ENCODE measurements around the gene AKAP6.

Gene AKAP6

GRCh38 chr14:32692441-32692840 is 363.3 kb downstream of the AKAP6 start:
- Histone ChIP-seq H3K4me1 (ENCODE audit: control insufficient read depth, insufficient read depth, low read length, poor library complexity, severe bottlenecking) (no peaks in the 10 kb centered on the region), H3K27ac (ENCODE audit: low read depth, low read length, severe bottlenecking) (no peak overlapping the region)
- WGBS, 2 experiments (ENCODE audit: insufficient coverage in 2 of 2), result 100% methylated on average over 1 of the region's 2 CpGs; no CpG with 5 or more reads in 1 of the 2 experiments

GRCh38 chr14:32693114-32693513 is 364.0 kb downstream of the AKAP6 start:
- Histone ChIP-seq H3K4me3 (ENCODE audit: extremely low read depth, insufficient read depth, low read length, poor library complexity, severe bottlenecking) (no peak overlapping the region), H3K36me3 (ENCODE audit: control insufficient read depth, insufficient read depth, low read length) (no peaks in the 10 kb centered on the region), H3K9me3 (ENCODE audit: control insufficient read depth, low read length) (no peaks in the 10 kb centered on the region), H3K27ac (ENCODE audit: low read depth, low read length, severe bottlenecking) (no peak overlapping the region), H3K4me1 (ENCODE audit: control insufficient read depth, insufficient read depth, low read length, poor library complexity, severe bottlenecking) (no peaks in the 10 kb centered on the region)
- WGBS, 2 experiments (ENCODE audit: insufficient coverage in 2 of 2), result 83% methylated on average over 1 to 2 of the region's 3 CpGs

More at GRCh38 chr14:32692441-32692840, 363.3 kb downstream of the AKAP6 start:
- H3K9me3 ChIP-seq (ENCODE audit: control insufficient read depth, low read length), result no peaks in the 10 kb centered on the region
- no peaks in the 10 kb centered on the region for H3K36me3 ChIP-seq (ENCODE audit: control insufficient read depth, insufficient read depth, low read length)
- no peak overlapping the region for H3K4me3 ChIP-seq (ENCODE audit: extremely low read depth, insufficient read depth, low read length, poor library complexity, severe bottlenecking)

GRCh38 chr14:32694795-32695449 is 365.8 kb downstream of the AKAP6 start:
- Histone ChIP-seq H3K4me3 (ENCODE audit: extremely low read depth, insufficient read depth, low read length, poor library complexity, severe bottlenecking) (no peak overlapping the region), H3K9me3 (ENCODE audit: control insufficient read depth, low read length) (no peaks in the 10 kb centered on the region), H3K4me1 (ENCODE audit: control insufficient read depth, insufficient read depth, low read length, poor library complexity, severe bottlenecking) (no peaks in the 10 kb centered on the region), H3K27ac (ENCODE audit: low read depth, low read length, severe bottlenecking) (no peak overlapping the region), H3K36me3 (ENCODE audit: control insufficient read depth, insufficient read depth, low read length) (no peaks in the 10 kb centered on the region)
- WGBS, 2 experiments (ENCODE audit: insufficient coverage in 2 of 2), result no CpG with 5 or more reads among the region's 3 CpGs

DNA sequence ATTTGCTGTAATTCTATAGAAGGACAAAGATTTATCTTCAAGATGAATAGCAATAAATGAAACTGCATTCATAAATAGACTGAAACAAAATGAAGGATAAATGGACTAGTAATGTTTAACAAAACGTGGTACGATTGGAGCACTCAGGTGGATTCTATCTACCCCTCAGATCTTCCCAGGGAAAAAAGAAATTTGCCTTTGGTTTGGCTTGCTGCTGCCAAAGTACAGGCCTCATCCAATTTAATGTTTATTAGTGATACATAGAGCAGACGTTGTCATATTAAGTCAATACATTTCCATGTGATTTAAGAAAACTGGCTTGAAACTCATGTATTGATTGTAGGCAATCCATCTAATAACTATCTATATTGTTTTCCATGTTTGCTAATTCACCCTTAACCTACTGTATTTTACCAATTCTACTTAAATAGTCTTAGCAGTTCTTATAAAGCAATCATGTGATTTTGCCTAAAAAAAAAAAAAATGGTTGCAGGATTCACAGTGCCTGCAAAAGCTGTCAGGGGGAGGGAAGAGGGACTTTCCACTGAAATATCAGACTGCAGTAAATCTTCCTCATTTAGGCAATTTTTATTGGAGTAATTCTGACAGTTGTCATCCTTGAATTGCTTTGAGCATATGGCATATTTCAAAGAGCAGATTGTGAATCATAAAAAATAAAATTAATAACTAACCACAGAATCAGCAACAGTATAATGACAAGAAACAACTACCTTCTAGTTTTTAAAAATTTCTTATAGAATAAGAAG is 367.4 kb downstream of the AKAP6 start:
- no peaks in the 10 kb centered on the region for H3K9me3 ChIP-seq (ENCODE audit: control insufficient read depth, low read length)
- H3K27ac ChIP-seq (ENCODE audit: low read depth, low read length, severe bottlenecking), result no peak overlapping the region
- H3K4me3 ChIP-seq (ENCODE audit: extremely low read depth, insufficient read depth, low read length, poor library complexity, severe bottlenecking), result no peak overlapping the region
- no peaks in the 10 kb centered on the region for H3K4me1 ChIP-seq (ENCODE audit: control insufficient read depth, insufficient read depth, low read length, poor library complexity, severe bottlenecking)
- no CpG with 5 or more reads among the region's 3 CpGs for WGBS, 2 experiments (ENCODE audit: insufficient coverage in 2 of 2)
- H3K36me3 ChIP-seq (ENCODE audit: control insufficient read depth, insufficient read depth, low read length), result no peaks in the 10 kb centered on the region

DNA sequence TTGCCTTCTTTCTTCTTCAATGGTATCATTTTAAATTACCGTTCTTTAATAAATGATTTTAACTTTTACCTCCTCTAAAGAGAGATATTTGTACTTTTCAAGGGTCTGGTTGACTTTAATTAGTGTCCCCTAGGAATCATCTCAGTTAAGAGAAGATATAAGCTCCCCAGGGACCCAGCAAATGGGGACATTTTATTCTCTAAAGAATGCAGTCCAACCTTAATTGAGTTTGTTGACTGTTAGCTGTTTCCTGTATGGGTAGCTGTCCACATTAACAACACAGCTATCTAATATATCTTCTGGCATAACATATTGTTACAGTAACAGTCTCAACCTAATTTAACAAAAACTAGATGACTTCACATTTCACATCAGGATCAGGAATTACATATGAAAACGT is 368.0 kb downstream of the AKAP6 start:
- Histone ChIP-seq H3K27ac (ENCODE audit: low read depth, low read length, severe bottlenecking) (no peak overlapping the region), H3K9me3 (ENCODE audit: control insufficient read depth, low read length) (no peaks in the 10 kb centered on the region), H3K4me3 (ENCODE audit: extremely low read depth, insufficient read depth, low read length, poor library complexity, severe bottlenecking) (no peak overlapping the region), H3K36me3 (ENCODE audit: control insufficient read depth, insufficient read depth, low read length) (no peaks in the 10 kb centered on the region), H3K4me1 (ENCODE audit: control insufficient read depth, insufficient read depth, low read length, poor library complexity, severe bottlenecking) (no peaks in the 10 kb centered on the region)
- no CpG with 5 or more reads among the region's 2 CpGs for WGBS, 2 experiments (ENCODE audit: insufficient coverage in 2 of 2)

DNA sequence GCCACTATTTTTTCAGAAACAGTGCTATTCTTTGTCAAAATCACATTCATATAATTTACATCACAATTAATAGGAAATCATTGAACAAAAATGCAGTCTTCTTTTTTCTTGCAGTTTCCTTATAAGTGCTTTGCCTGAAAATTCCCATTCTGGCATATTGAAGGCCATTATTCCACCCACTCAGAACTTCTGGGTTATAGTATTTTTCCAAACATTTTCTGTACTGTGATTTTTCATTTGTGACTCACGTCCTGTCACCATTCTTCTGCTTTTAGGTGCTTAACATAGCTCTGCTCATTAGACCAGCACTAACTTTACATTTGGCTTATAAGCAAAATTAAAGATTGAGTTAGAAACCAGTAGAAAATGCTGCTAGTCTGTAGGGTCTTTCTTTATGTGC is 368.6 kb downstream of the AKAP6 start:
- Histone ChIP-seq H3K27ac (ENCODE audit: low read depth, low read length, severe bottlenecking) (no peak overlapping the region), H3K9me3 (ENCODE audit: control insufficient read depth, low read length) (no peaks in the 10 kb centered on the region), H3K4me3 (ENCODE audit: extremely low read depth, insufficient read depth, low read length, poor library complexity, severe bottlenecking) (no peak overlapping the region), H3K36me3 (ENCODE audit: control insufficient read depth, insufficient read depth, low read length) (no peaks in the 10 kb centered on the region), H3K4me1 (ENCODE audit: control insufficient read depth, insufficient read depth, low read length, poor library complexity, severe bottlenecking) (peaks cover under 1% of the 10 kb centered on the region)
- WGBS, 2 experiments (ENCODE audit: insufficient coverage in 2 of 2), result 100% methylated on average over 1 of the region's 1 CpG; no CpG with 5 or more reads in 1 of the 2 experiments

DNA sequence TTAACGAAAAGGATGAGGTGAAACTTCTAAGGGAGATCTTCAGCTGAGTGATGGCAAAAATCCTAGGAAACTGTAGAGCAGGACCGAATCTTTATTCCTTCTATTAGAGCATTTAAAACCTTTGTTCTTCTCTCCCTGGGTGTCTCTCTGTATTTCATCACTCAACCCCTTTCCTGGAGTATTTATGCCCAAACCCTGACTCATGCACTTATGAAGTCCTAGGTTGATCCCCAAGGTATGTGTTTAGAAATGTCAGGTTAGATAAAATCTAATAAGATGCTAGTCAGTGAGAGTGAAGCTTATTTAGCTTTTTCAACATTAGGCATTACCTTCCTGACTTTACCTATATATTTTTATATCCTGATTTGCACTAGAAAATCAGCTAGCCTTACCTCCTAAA is 369.7 kb downstream of the AKAP6 start:
- WGBS, 2 experiments (ENCODE audit: insufficient coverage in 2 of 2), result 83 to 84% methylated on average over 2 of the region's 2 CpGs
- no peak overlapping the region for H3K4me3 ChIP-seq (ENCODE audit: extremely low read depth, insufficient read depth, low read length, poor library complexity, severe bottlenecking)
- no peaks in the 10 kb centered on the region for H3K36me3 ChIP-seq (ENCODE audit: control insufficient read depth, insufficient read depth, low read length)
- no peak overlapping the region for H3K27ac ChIP-seq (ENCODE audit: low read depth, low read length, severe bottlenecking)
- peaks cover 5% of the 10 kb centered on the region for H3K4me1 ChIP-seq (ENCODE audit: control insufficient read depth, insufficient read depth, low read length, poor library complexity, severe bottlenecking)
- no peaks in the 10 kb centered on the region for H3K9me3 ChIP-seq (ENCODE audit: control insufficient read depth, low read length)

- no CpG with 5 or more reads among the region's 2 CpGs for WGBS, 2 experiments (ENCODE audit: insufficient coverage in 2 of 2)
- Histone ChIP-seq H3K4me1 (ENCODE audit: control insufficient read depth, insufficient read depth, low read length, poor library complexity, severe bottlenecking) (peaks cover 5% of the 10 kb centered on the region), H3K27ac (ENCODE audit: low read depth, low read length, severe bottlenecking) (no peak overlapping the region), H3K4me3 (ENCODE audit: extremely low read depth, insufficient read depth, low read length, poor library complexity, severe bottlenecking) (no peak overlapping the region), H3K9me3 (ENCODE audit: control insufficient read depth, low read length) (no peaks in the 10 kb centered on the region), H3K36me3 (ENCODE audit: control insufficient read depth, insufficient read depth, low read length) (no peaks in the 10 kb centered on the region)
These were observed 372.4 kb downstream of the AKAP6 start for GRCh38 chr14:32701475-32701874.

GRCh38 chr14:32702088-32702487 is 373.0 kb downstream of the AKAP6 start:
- no peaks in the 10 kb centered on the region for H3K36me3 ChIP-seq (ENCODE audit: control insufficient read depth, insufficient read depth, low read length)
- H3K9me3 ChIP-seq (ENCODE audit: control insufficient read depth, low read length), result no peaks in the 10 kb centered on the region
- peaks cover 5% of the 10 kb centered on the region for H3K4me1 ChIP-seq (ENCODE audit: control insufficient read depth, insufficient read depth, low read length, poor library complexity, severe bottlenecking)
- H3K27ac ChIP-seq (ENCODE audit: low read depth, low read length, severe bottlenecking), result peak overlapping the region; percentile 83
- no peak overlapping the region for H3K4me3 ChIP-seq (ENCODE audit: extremely low read depth, insufficient read depth, low read length, poor library complexity, severe bottlenecking)

DNA sequence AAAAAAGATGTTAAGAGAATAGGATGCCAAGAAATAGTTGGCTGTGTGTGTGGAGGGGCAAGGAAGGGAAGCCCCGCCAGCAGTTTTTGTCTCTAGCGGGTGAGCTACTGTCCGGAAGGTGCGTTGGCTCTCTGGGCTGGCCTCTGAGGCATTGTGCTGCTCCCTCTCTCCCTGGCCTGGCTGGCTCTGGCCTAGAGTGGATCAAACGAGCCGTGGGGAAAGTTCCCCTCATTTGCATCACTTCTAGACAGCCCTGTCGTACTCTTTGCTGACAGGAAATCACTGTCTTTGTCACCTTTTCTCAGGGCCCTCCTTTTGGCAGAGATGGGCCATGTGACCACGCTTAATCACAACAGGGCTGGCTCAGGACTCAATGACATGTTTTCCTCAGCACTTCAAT is 373.5 kb downstream of the AKAP6 start:
- WGBS, 2 experiments (ENCODE audit: insufficient coverage in 2 of 2), result 23 to 25% methylated on average over 5 to 6 of the region's 8 CpGs
- Histone ChIP-seq H3K27ac (ENCODE audit: low read depth, low read length, severe bottlenecking) (peak overlapping the region; percentile 83), H3K4me3 (ENCODE audit: extremely low read depth, insufficient read depth, low read length, poor library complexity, severe bottlenecking) (no peak overlapping the region), H3K4me1 (ENCODE audit: control insufficient read depth, insufficient read depth, low read length, poor library complexity, severe bottlenecking) (peaks cover 5% of the 10 kb centered on the region), H3K36me3 (ENCODE audit: control insufficient read depth, insufficient read depth, low read length) (no peaks in the 10 kb centered on the region), H3K9me3 (ENCODE audit: control insufficient read depth, low read length) (no peaks in the 10 kb centered on the region)

- no peaks in the 10 kb centered on the region for H3K9me3 ChIP-seq (ENCODE audit: control insufficient read depth, low read length)
- WGBS, 2 experiments (ENCODE audit: insufficient coverage in 2 of 2), result 88 to 89% methylated on average over 4 of the region's 4 CpGs
- peak overlapping the region; percentile 83 for H3K27ac ChIP-seq (ENCODE audit: low read depth, low read length, severe bottlenecking)
- no peak overlapping the region for H3K4me3 ChIP-seq (ENCODE audit: extremely low read depth, insufficient read depth, low read length, poor library complexity, severe bottlenecking)
- no peaks in the 10 kb centered on the region for H3K36me3 ChIP-seq (ENCODE audit: control insufficient read depth, insufficient read depth, low read length)
- H3K4me1 ChIP-seq (ENCODE audit: control insufficient read depth, insufficient read depth, low read length, poor library complexity, severe bottlenecking), result peaks cover 5% of the 10 kb centered on the region
These were observed 374.1 kb downstream of the AKAP6 start for GRCh38 chr14:32703183-32703621.

All from mesodermal cell (in vitro differentiated cells).